Upper lobe of left lung (tissue), 4 donors: Measurements from ENCODE around the gene AKR1C2.

Source experiments
- CTCF ChIP-seq, 6 experiments: fragments of 450-650 bp in 4 of 6; fragments of 200-600 bp in 2 of 6; sonication (generic) in 2 of 6; IDR thresholded peaks; one replicate each; pipeline ENCODE4 v1.5.1; 2016 to 2019; ENCODE audit warnings: antibody characterized with exemption in 6 of 6
- POLR2AphosphoS5 ChIP-seq, 2 donors: sonication (generic); formaldehyde crosslinking; IDR thresholded peaks; one replicate each; pipeline ENCODE4 v1.5.1; 2017; ENCODE audit warnings: antibody characterized with exemption in 2 of 2

DNA sequence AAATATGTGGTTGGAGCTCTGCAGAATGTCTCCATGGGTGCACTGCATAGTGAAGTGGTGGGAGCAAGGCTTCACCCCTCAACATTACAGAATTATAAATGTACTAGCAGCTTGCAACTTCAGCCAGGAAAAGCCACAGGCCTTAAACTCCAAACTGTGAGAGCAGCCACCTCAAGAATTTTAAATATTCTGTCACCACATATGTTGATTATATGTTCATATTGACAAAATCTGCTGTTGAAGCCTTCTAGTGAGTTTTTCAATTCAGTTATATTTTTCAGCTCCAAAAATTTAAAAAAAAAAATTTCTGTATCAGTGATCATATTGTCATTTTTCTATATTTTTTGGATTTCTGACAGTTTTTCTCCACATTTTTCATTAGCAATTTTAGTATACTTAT, 30.9 kb upstream of the AKR1C2 start:
- TF ChIP-seq CTCF (IDR thresholded peaks at IDR 0.05) (no peak), POLR2AphosphoS5 (IDR thresholded peaks at IDR 0.05) (no peak)
